PC-9 (cell line): Measurements from ENCODE around the gene PCBP1. TPM values are rescaled to one million over a fixed set of nuclear protein-coding genes. Genes with fewer than 3 reads are reported as not detected.

Experiments
- BruUV-seq: library from RNA; stranded (reverse); fragments of 400-500 nt; replicated peaks from 2 replicates; lab custom pipeline; 2021; lab: Mats Ljungman, UMichigan
- CTCF ChIA-PET: fragments of 300-600 bp; sonication (Branson Sonifier 250); formaldehyde crosslinking; loops from one replicate; lab custom pipeline; 2022; ENCODE audit warnings: antibody characterized with exemption; lab: Charles Lee
- POLR2A ChIA-PET: fragments of 300-600 bp; sonication (Branson Sonifier 250); formaldehyde crosslinking; loops from one replicate; lab custom pipeline; 2022; ENCODE audit warnings: antibody characterized with exemption; ENCODE audit not compliant: unreplicated experiment; lab: Charles Lee
- DNase-seq, 2 experiments: peaks; one replicate each; pipeline versions ENCODE4 v3.0.0 to v3.0.0-alpha.2; 2015 to 2022; ENCODE audit warnings: mixed read lengths in 1 of 2
- H2AFZ ChIP-seq: fragments of 200-600 bp; sonication (generic); 2 replicates; pipeline ENCODE4 v1.8.1; 2017; ENCODE audit warnings: antibody characterized with exemption
- H3F3A ChIP-seq: fragments of 200-600 bp; sonication (generic); 2 replicates; pipeline ENCODE4 v1.8.1; 2017; ENCODE audit warnings: antibody characterized with exemption, mild to moderate bottlenecking, low read depth; ENCODE audit not compliant: insufficient read depth
- H3K27ac ChIP-seq: fragments of 200-600 bp; sonication (generic); 2 replicates; pipeline ENCODE4 v1.6.1; 2016; ENCODE audit warnings: mixed run types
- H3K27me3 ChIP-seq: fragments of 200-600 bp; sonication (generic); 2 replicates; pipeline ENCODE4 v1.6.1; 2016; ENCODE audit warnings: low read depth, mixed run types; ENCODE audit not compliant: insufficient read depth
- H3K36me3 ChIP-seq: fragments of 200-600 bp; sonication (generic); 2 replicates; pipeline ENCODE4 v1.6.1; 2016; ENCODE audit warnings: low read depth, mixed run types
- H3K4me1 ChIP-seq: fragments of 200-600 bp; sonication (generic); replicated peaks from 2 replicates; pipeline ENCODE4 v1.6.1; 2016; ENCODE audit warnings: mixed run types; ENCODE audit not compliant: insufficient read depth
- H3K4me2 ChIP-seq: fragments of 200-600 bp; sonication (generic); 2 replicates; pipeline ENCODE4 v1.6.1; 2017; ENCODE audit warnings: mixed run types
- H3K4me3 ChIP-seq: fragments of 200-600 bp; sonication (generic); 2 replicates; pipeline ENCODE4 v1.6.1; 2016; ENCODE audit warnings: mixed run types
- H3K79me2 ChIP-seq: fragments of 200-600 bp; sonication (generic); 2 replicates; pipeline ENCODE4 v1.6.1; 2017; ENCODE audit warnings: low read depth, mixed run types
- H3K9me2 ChIP-seq: fragments of 200-600 bp; sonication (generic); 2 replicates; pipeline ENCODE4 v1.8.1; 2017; ENCODE audit warnings: mild to moderate bottlenecking; ENCODE audit not compliant: insufficient read depth
- H3K9me3 ChIP-seq: fragments of 200-600 bp; sonication (generic); 2 replicates; pipeline ENCODE4 v1.8.1; 2016; ENCODE audit warnings: low read depth; ENCODE audit not compliant: insufficient read depth
- H4K20me1 ChIP-seq: fragments of 200-600 bp; sonication (generic); 2 replicates; pipeline ENCODE4 v1.8.1; 2017; ENCODE audit not compliant: insufficient read depth
- EZH2 ChIP-seq: fragments of 200-600 bp; sonication (generic); IDR thresholded peaks from 2 replicates; pipeline ENCODE4 v1.8.0; 2017; ENCODE audit warnings: antibody characterized with exemption, low read depth
- intact Hi-C: fragments of 100-400 bp; cut with micrococcal nuclease; formaldehyde crosslinking; loops from one replicate; pipeline ENCODE4 v1.10.0; 2022; ENCODE audit not compliant: unreplicated experiment
- total RNA-seq: library from RNA; stranded (reverse); gene quantifications from 2 replicates; pipeline ENCODE4 v1.2.3, GENCODE V29; 2021
- TF ChIP-seq, protein P1 (sequence below): fragments of 200-600 bp; sonication (generic); conservative IDR thresholded peaks from 2 replicates; pipeline ENCODE4 v1.6.1; 2017; ENCODE audit warnings: mixed run types, antibody characterized with exemption, mild to moderate bottlenecking, moderate library complexity

The PCBP1 gene
- total RNA-seq, 1 experiment from 2014 or later: 227 TPM

DNA sequence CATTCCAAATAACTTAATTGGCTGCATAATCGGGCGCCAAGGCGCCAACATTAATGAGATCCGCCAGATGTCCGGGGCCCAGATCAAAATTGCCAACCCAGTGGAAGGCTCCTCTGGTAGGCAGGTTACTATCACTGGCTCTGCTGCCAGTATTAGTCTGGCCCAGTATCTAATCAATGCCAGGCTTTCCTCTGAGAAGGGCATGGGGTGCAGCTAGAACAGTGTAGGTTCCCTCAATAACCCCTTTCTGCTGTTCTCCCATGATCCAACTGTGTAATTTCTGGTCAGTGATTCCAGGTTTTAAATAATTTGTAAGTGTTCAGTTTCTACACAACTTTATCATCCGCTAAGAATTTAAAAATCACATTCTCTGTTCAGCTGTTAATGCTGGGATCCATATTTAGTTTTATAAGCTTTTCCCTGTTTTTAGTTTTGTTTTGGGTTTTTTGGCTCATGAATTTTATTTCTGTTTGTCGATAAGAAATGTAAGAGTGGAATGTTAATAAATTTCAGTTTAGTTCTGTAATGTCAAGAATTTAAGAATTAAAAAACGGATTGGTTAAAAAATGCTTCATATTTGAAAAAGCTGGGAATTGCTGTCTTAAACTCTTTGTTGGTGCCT lies 1.4 kb downstream of the PCBP1 start:
- intact Hi-C loops: loop anchor here (1.0 to 5.0 kb wide), 3 partner anchors 20 to 104 kb away; partner anchors contain the start of gene C2orf42
- Histone ChIP-seq H3K36me3 (peaks cover 24% of the 10 kb centered on the region), H2AFZ (no peak overlapping the region), H3K4me3 (peak overlapping the region; percentile 98), H3K9me2 (no peaks in the 10 kb centered on the region), H3F3A (peaks cover 56% of the 10 kb centered on the region), H4K20me1 (no peaks in the 10 kb centered on the region), H3K4me2 (peak overlapping the region; percentile 81), H3K79me2 (peaks cover 42% of the 10 kb centered on the region), H3K27me3 (no peaks in the 10 kb centered on the region), H3K4me1 (peaks cover 33% of the 10 kb centered on the region), H3K9me3 (no peaks in the 10 kb centered on the region), H3K27ac (peak overlapping the region; percentile 100)
- no peak for TF ChIP-seq EZH2
- TF ChIP-seq, protein P1, sequence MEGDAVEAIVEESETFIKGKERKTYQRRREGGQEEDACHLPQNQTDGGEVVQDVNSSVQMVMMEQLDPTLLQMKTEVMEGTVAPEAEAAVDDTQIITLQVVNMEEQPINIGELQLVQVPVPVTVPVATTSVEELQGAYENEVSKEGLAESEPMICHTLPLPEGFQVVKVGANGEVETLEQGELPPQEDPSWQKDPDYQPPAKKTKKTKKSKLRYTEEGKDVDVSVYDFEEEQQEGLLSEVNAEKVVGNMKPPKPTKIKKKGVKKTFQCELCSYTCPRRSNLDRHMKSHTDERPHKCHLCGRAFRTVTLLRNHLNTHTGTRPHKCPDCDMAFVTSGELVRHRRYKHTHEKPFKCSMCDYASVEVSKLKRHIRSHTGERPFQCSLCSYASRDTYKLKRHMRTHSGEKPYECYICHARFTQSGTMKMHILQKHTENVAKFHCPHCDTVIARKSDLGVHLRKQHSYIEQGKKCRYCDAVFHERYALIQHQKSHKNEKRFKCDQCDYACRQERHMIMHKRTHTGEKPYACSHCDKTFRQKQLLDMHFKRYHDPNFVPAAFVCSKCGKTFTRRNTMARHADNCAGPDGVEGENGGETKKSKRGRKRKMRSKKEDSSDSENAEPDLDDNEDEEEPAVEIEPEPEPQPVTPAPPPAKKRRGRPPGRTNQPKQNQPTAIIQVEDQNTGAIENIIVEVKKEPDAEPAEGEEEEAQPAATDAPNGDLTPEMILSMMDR: no peak
- ChIA-PET POLR2A (interaction anchor here (0.5 to 1.0 kb wide), 8 partner anchors 20 to 205 kb away, joined by 3 to 8 read pairs (median 4); no protein-coding TSS in a partner anchor), CTCF (no interaction called here)
- DNase-seq: no peak
- no TSS peak for BruUV-seq

DNA sequence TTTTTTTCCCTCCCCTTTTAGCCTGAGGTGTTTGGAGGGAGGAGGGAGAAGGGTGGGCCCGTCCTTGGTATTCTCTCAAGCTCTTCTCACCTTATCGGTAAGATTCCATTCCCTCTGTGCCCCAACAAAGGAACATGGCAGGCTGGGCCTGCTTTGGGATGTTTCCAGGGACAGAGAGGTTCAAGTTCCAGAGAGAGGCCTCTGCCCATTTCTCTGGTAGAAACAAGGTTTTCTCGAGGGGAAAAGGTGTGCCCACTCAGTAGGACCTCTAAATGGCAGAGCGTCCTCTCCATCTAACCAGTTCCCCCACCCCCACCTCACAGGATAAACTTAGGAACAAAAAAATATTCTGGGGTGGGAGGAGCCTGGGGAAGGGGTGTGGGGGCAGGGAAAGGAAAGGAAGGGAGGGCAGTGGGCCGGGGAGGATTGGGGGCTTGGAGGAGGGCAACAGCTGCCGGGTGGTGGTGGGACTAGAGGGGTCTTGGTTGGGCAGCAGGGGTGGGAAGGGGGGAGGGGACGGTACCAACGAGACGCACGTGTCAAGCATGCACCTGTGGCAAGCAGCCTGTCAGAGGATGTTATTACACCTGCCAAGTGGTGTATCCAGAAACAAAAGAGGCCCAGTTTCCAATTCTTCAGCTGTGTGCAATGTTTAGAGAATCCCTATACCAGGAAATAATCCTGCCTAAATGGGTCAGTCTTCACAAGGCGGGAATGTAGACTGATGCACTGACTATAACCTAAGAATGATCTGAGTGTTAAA lies 2.1 kb downstream of the PCBP1 start:
- H3K9me2 ChIP-seq: no peaks in the 10 kb centered on the region
- peak in 1 of 2 experiments; percentile 25 for DNase-seq
- POLR2A ChIA-PET: interaction anchor here (0.5 to 0.9 kb wide), 7 partner anchors 20 to 204 kb away, joined by 3 to 6 read pairs (median 3); no protein-coding TSS in a partner anchor
- no peak overlapping the region for H2AFZ ChIP-seq
- CTCF ChIA-PET: no interaction called here
- H4K20me1 ChIP-seq: no peaks in the 10 kb centered on the region
- H3F3A ChIP-seq: peaks cover 56% of the 10 kb centered on the region
- peak overlapping the region; percentile 98 for H3K4me3 ChIP-seq
- peaks cover 24% of the 10 kb centered on the region for H3K36me3 ChIP-seq
- peaks cover 26% of the 10 kb centered on the region for H3K4me1 ChIP-seq
- BruUV-seq: no TSS peak
- H3K9me3 ChIP-seq: no peaks in the 10 kb centered on the region
- TF ChIP-seq, protein P1: no peak
- no peak for TF ChIP-seq EZH2
- peak overlapping the region; percentile 100 for H3K27ac ChIP-seq
- peak overlapping the region; percentile 81 for H3K4me2 ChIP-seq
- H3K79me2 ChIP-seq: peaks cover 39% of the 10 kb centered on the region
- H3K27me3 ChIP-seq: no peaks in the 10 kb centered on the region
- intact Hi-C loops: loop anchor here (1.0 to 5.0 kb wide), 2 partner anchors 19 to 103 kb away; partner anchors contain the start of gene C2orf42

DNA sequence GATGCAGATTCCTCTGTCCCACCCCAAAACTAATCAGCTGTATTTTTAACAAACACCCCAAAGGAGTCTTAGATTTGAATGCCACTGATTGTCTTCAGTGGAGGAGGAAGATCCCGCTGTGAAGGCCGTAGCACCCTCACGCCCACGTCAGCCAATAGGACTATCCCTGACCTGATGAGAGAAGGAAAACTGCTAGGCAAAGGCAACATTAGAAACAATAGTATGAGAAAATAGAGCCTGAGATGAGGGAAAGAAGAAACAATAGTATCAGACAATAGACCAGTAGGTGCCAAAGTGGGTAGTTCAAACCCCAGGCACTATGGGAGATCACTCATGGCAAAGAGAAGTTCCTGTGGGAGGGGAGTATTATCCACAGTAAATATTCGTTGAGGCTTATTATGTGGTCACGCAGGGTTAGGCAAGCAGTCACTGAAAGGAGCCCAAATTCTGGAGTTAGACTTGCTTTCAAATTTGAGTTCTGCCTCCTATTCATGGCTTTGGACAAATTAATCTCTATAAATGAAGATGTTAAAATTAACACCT lies 2.8 kb downstream of the PCBP1 start:
- peaks cover 24% of the 10 kb centered on the region for H3K36me3 ChIP-seq
- H3K9me2 ChIP-seq: no peaks in the 10 kb centered on the region
- no peak overlapping the region for H2AFZ ChIP-seq
- no peaks in the 10 kb centered on the region for H3K27me3 ChIP-seq
- no peaks in the 10 kb centered on the region for H4K20me1 ChIP-seq
- BruUV-seq: no TSS peak
- POLR2A ChIA-PET: interaction anchor here (0.6 kb wide), 1 partner anchor 23 kb away, joined by 3 read pairs; no protein-coding TSS in a partner anchor
- H3K4me1 ChIP-seq: peaks cover 24% of the 10 kb centered on the region
- intact Hi-C loops: loop anchor here (1.0 to 5.0 kb wide), 2 partner anchors 18 to 102 kb away; partner anchors contain the start of gene C2orf42
- peaks cover 33% of the 10 kb centered on the region for H3K79me2 ChIP-seq
- peaks cover 55% of the 10 kb centered on the region for H3F3A ChIP-seq
- CTCF ChIA-PET: no interaction called here
- H3K4me2 ChIP-seq: peak overlapping the region; percentile 81
- DNase-seq: no peak
- H3K4me3 ChIP-seq: peak overlapping the region; percentile 98
- TF ChIP-seq, protein P1: no peak
- TF ChIP-seq EZH2: no peak
- peak overlapping the region; percentile 100 for H3K27ac ChIP-seq
- no peaks in the 10 kb centered on the region for H3K9me3 ChIP-seq
